HL-60 (cell line): ENCODE measurements around the gene PDCD2L.

Experiments
- DNase-seq, 2 experiments: peaks; one replicate each; pipeline ENCODE4 v3.0.0-alpha.2; 2010 to 2020; ENCODE audit warnings: low read depth in 1 of 2, low spot score in 1 of 2
- H3K27ac ChIP-seq: fragments of 250-450 bp; sonication (Bioruptor Pico); replicated peaks from 2 replicates; pipeline ENCODE4 v1.5.1; 2020; ENCODE audit warnings: mild to moderate bottlenecking, moderate library complexity
- H3K27me3 ChIP-seq: fragments of 250-450 bp; sonication (Bioruptor Pico); 2 replicates; pipeline ENCODE4 v1.5.1; 2021; ENCODE audit warnings: mild to moderate bottlenecking, moderate library complexity; ENCODE audit not compliant: insufficient read depth, poor library complexity, severe bottlenecking
- H3K4me3 ChIP-seq: replicated peaks from 2 replicates; pipeline ENCODE4 v1.5.1; 2011; ENCODE audit warnings: mild to moderate bottlenecking, control low read depth, low read length; ENCODE audit not compliant: insufficient read depth
- GABPA ChIP-seq: IDR thresholded peaks from 2 replicates; pipeline ENCODE4 v1.6.1; 2012; ENCODE audit warnings: low read depth
- POLR2AphosphoS5 ChIP-seq: IDR thresholded peaks from 2 replicates; pipeline ENCODE4 v1.6.1; 2012; ENCODE audit warnings: low read depth
- SPI1 ChIP-seq: IDR thresholded peaks from 2 replicates; pipeline ENCODE4 v1.6.1; 2012; ENCODE audit warnings: low read depth, mild to moderate bottlenecking, borderline replicate concordance
- TF ChIP-seq, protein P1 (sequence below): IDR thresholded peaks from 2 replicates; pipeline ENCODE4 v1.6.1; 2012; ENCODE audit warnings: low read depth; ENCODE audit not compliant: insufficient replicate concordance
- TF ChIP-seq, protein P2 (sequence below): IDR thresholded peaks from one replicate; pipeline ENCODE4 v1.5.1; 2011; ENCODE audit warnings: low read length, control low read depth, inconsistent platforms; ENCODE audit not compliant: insufficient read depth

The PDCD2L gene

DNA sequence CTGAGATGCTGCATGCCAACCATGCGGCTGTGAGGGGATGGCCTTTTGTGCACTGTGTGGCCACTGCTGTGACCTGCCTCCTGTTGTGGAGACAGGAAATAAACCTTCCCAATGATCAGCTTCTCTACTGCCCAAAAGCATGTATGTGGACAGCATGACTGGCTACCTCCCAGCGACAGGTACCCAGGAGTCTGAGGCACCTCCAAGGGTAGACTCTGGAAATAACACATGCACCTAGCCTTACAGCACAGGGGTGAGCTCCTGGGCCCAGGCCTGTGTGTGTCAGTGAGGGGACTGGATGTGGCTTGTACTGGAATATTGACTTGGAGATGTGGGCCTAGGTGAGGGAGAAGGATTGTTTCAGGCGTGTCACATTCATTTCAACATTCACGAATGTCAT, 46.8 kb upstream of the PDCD2L start:
- no peak for DNase-seq
- H3K27ac ChIP-seq: no peak overlapping the region
- H3K27me3 ChIP-seq: no peaks in the 10 kb centered on the region
- H3K4me3 ChIP-seq: no peak overlapping the region
- TF ChIP-seq, protein P1, sequence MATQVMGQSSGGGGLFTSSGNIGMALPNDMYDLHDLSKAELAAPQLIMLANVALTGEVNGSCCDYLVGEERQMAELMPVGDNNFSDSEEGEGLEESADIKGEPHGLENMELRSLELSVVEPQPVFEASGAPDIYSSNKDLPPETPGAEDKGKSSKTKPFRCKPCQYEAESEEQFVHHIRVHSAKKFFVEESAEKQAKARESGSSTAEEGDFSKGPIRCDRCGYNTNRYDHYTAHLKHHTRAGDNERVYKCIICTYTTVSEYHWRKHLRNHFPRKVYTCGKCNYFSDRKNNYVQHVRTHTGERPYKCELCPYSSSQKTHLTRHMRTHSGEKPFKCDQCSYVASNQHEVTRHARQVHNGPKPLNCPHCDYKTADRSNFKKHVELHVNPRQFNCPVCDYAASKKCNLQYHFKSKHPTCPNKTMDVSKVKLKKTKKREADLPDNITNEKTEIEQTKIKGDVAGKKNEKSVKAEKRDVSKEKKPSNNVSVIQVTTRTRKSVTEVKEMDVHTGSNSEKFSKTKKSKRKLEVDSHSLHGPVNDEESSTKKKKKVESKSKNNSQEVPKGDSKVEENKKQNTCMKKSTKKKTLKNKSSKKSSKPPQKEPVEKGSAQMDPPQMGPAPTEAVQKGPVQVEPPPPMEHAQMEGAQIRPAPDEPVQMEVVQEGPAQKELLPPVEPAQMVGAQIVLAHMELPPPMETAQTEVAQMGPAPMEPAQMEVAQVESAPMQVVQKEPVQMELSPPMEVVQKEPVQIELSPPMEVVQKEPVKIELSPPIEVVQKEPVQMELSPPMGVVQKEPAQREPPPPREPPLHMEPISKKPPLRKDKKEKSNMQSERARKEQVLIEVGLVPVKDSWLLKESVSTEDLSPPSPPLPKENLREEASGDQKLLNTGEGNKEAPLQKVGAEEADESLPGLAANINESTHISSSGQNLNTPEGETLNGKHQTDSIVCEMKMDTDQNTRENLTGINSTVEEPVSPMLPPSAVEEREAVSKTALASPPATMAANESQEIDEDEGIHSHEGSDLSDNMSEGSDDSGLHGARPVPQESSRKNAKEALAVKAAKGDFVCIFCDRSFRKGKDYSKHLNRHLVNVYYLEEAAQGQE: no peak
- TF ChIP-seq, protein P2, sequence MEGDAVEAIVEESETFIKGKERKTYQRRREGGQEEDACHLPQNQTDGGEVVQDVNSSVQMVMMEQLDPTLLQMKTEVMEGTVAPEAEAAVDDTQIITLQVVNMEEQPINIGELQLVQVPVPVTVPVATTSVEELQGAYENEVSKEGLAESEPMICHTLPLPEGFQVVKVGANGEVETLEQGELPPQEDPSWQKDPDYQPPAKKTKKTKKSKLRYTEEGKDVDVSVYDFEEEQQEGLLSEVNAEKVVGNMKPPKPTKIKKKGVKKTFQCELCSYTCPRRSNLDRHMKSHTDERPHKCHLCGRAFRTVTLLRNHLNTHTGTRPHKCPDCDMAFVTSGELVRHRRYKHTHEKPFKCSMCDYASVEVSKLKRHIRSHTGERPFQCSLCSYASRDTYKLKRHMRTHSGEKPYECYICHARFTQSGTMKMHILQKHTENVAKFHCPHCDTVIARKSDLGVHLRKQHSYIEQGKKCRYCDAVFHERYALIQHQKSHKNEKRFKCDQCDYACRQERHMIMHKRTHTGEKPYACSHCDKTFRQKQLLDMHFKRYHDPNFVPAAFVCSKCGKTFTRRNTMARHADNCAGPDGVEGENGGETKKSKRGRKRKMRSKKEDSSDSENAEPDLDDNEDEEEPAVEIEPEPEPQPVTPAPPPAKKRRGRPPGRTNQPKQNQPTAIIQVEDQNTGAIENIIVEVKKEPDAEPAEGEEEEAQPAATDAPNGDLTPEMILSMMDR: no peak
- TF ChIP-seq GABPA (no peak), POLR2AphosphoS5 (no peak), SPI1 (no peak)

DNA sequence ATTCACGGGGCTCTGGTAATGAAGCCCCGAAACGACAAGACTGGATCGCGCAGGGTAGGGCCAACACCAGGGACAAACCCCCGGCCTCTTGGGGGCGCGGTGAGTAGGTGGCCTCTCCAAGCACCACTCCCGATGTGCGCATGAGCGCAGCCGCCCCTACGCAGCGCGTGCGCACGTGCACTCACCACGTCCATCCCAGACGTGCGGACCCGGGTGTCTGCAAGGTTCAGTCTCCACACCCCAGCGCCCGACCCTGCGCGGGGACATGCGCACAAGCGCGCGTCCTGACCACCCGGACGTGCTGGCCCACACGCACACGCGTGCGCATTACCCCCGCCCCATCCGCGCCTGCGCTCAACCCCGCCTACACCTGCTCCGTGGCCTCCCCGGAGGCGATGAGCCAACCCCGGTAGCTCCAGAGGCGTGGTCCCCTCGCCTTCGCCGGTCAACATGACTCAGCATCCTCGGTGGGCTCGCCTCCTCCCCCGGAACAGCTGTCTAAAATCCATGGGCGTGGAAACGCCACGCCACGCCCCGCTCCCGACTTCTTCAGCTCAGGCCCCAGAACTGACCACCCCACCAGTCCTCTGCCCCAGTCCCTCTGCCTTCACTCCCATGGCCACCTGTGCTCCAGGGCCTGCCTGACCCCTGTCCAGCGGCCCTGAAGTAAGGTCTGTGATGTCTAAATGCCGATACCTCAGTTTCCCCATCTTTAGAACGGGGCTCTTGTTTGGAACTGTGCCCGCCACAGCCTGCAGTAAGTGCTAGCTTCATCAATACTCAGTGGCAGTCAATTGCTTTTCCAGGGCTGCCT, 44.9 kb upstream of the PDCD2L start:
- H3K4me3 ChIP-seq: peak overlapping the region; percentile 45
- H3K27me3 ChIP-seq: no peaks in the 10 kb centered on the region
- TF ChIP-seq POLR2AphosphoS5 (peak; percentile 26; the same call in 1 of the 2 replicates), GABPA (no peak)
- TF ChIP-seq, protein P2: peak; percentile 33
- TF ChIP-seq, protein P1: no peak
- H3K27ac ChIP-seq: peak overlapping the region; percentile 57
- peak; percentile 98 to 99 for DNase-seq

DNA sequence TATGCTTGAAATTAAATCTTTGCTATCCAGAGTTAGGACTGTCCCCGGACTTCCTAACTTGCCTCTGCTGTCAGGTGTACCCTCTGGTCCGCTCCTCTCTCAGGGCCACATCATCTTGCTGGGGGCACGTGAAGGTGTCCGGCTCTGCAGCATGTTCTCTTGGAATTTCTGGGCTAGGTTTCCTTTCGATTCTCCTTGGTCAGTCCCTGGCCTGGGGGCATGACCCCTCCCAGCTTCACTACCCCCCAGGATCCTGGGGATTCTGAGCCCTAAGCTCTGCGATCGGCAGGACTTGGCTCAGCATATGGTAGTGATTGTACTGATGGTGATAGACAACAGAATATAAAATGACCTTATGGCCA, 44.3 kb upstream of the PDCD2L start:
- peak overlapping the region; percentile 55 for H3K27ac ChIP-seq
- DNase-seq: no peak

More for the DNA sequence above, 44.3 kb upstream of the PDCD2L start:
- TF ChIP-seq, protein P1: no peak
- Histone ChIP-seq H3K4me3 (peak overlapping the region; percentile 45), H3K27me3 (no peaks in the 10 kb centered on the region)
